Measurements from ENCODE around the gene STK38L. TPM values are rescaled to one million over a fixed set of nuclear protein-coding genes. Genes with fewer than 3 reads are reported as not detected.

STK38L gene
- total RNA-seq, 1 experiment from 2014 or later: 25.2 TPM

DNA sequence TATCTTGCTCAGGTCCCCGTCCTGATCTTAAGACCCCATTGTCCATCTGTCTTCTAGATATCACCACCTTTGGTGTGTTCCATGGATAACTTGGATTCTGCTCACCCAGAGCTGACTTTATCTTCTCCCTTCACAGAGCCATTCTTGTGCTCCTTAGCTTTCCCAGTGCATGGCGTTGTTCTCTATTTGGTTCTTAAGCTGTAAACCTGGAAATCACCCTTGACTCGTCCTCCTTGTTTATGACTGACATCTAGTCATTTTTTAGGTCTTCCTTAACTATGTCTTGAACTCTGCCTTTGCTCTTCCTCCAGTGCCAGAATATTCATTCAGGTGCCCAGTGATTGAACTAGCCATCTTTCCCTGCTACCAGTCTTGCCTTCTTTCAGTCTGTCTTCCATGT lies 11.7 kb downstream of the STK38L start:
- DNase-seq (ENCODE audit: low read depth, low spot score): no peak
- ATAC-seq: no peak
- no TSS peak for BruUV-seq (replicated peaks)
- TF ChIP-seq, protein P1, sequence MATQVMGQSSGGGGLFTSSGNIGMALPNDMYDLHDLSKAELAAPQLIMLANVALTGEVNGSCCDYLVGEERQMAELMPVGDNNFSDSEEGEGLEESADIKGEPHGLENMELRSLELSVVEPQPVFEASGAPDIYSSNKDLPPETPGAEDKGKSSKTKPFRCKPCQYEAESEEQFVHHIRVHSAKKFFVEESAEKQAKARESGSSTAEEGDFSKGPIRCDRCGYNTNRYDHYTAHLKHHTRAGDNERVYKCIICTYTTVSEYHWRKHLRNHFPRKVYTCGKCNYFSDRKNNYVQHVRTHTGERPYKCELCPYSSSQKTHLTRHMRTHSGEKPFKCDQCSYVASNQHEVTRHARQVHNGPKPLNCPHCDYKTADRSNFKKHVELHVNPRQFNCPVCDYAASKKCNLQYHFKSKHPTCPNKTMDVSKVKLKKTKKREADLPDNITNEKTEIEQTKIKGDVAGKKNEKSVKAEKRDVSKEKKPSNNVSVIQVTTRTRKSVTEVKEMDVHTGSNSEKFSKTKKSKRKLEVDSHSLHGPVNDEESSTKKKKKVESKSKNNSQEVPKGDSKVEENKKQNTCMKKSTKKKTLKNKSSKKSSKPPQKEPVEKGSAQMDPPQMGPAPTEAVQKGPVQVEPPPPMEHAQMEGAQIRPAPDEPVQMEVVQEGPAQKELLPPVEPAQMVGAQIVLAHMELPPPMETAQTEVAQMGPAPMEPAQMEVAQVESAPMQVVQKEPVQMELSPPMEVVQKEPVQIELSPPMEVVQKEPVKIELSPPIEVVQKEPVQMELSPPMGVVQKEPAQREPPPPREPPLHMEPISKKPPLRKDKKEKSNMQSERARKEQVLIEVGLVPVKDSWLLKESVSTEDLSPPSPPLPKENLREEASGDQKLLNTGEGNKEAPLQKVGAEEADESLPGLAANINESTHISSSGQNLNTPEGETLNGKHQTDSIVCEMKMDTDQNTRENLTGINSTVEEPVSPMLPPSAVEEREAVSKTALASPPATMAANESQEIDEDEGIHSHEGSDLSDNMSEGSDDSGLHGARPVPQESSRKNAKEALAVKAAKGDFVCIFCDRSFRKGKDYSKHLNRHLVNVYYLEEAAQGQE (IDR thresholded peaks at IDR 0.05; ENCODE audit: insufficient read depth in 1 of 2, low read depth in 2 of 2, low read length in 1 of 2): no peak
- TF ChIP-seq TCF7L2 (IDR thresholded peaks at IDR 0.05; ENCODE audit: low read depth, low read length) (no peak), SIN3A (IDR thresholded peaks at IDR 0.05; ENCODE audit: borderline replicate concordance, insufficient read depth, low read depth, low read length) (no peak), POLR2AphosphoS5 (IDR thresholded peaks at IDR 0.05; ENCODE audit: low read depth, low read length) (no peak)
- TF ChIP-seq, protein P2, sequence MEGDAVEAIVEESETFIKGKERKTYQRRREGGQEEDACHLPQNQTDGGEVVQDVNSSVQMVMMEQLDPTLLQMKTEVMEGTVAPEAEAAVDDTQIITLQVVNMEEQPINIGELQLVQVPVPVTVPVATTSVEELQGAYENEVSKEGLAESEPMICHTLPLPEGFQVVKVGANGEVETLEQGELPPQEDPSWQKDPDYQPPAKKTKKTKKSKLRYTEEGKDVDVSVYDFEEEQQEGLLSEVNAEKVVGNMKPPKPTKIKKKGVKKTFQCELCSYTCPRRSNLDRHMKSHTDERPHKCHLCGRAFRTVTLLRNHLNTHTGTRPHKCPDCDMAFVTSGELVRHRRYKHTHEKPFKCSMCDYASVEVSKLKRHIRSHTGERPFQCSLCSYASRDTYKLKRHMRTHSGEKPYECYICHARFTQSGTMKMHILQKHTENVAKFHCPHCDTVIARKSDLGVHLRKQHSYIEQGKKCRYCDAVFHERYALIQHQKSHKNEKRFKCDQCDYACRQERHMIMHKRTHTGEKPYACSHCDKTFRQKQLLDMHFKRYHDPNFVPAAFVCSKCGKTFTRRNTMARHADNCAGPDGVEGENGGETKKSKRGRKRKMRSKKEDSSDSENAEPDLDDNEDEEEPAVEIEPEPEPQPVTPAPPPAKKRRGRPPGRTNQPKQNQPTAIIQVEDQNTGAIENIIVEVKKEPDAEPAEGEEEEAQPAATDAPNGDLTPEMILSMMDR (IDR thresholded peaks at IDR 0.05): no peak
- Histone ChIP-seq H3K27me3 (ENCODE audit: control insufficient read depth, insufficient read depth, low read length) (no peaks in the 10 kb centered on the region), H3K36me3 (ENCODE audit: control insufficient read depth, insufficient read depth, low read length) (no peaks in the 10 kb centered on the region), H3K27ac (ENCODE audit: low read length) (no peak overlapping the region), H3K4me1 (ENCODE audit: control insufficient read depth, insufficient read depth, low read length) (no peaks in the 10 kb centered on the region), H3K9me3 (ENCODE audit: control insufficient read depth, insufficient read depth, low read depth, low read length) (no peaks in the 10 kb centered on the region), H3K4me3 (ENCODE audit: low read depth in 2 of 2, low read length in 2 of 2) (no peak overlapping the region)
- POLR2A ChIA-PET: no interaction called here
- intact Hi-C loops (cut with micrococcal nuclease; ENCODE audit: unreplicated experiment): no loop called here
- in situ Hi-C loops (cut with HindIII; ENCODE audit: low pct_unique_long_range_greater_than_20kb, low sequenced_read_pairs): no loop called here
- CTCF ChIA-PET: no interaction called here

DNA sequence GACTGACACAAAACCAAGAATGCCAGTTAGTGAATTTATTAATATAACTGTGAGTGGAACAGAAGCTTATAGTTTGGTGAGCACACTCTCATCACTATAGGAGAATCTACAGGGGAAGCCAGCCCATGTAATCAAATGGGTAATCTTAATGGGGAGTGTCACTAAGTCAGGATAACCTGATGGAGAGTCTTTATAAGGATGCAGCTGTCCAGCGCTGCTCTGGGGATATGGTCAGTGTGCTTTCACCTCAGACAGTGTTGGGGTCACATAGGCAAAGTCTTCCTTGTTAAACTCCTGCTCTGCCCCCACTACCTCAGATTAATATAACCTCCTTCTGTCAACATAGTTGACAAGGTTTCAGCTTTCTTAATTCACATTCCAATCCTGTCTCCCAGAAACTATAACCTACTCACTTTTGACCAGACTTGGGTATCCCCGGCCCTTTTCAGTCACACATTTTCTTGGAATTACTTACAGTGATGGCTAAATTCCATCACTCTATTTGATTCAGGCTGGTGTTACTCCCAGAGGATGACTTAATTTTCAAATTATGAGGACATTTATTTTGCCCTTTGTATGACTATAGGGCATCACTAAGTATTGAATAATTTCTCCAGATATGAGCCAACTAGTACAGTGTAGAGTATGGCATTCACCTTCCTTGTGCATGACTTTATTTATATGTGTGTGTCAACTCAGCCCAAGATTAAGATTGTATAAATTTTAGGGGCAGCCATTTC lies 13.2 kb downstream of the STK38L start:
- ChIA-PET CTCF (no interaction called here), POLR2A (interaction anchor here (0.6 kb wide), 1 partner anchor 204 kb away, joined by 3 read pairs; no protein-coding TSS in a partner anchor)
- Histone ChIP-seq H3K36me3 (ENCODE audit: control insufficient read depth, insufficient read depth, low read length) (no peaks in the 10 kb centered on the region), H3K27me3 (ENCODE audit: control insufficient read depth, insufficient read depth, low read length) (no peaks in the 10 kb centered on the region), H3K4me1 (ENCODE audit: control insufficient read depth, insufficient read depth, low read length) (no peaks in the 10 kb centered on the region), H3K27ac (ENCODE audit: low read length) (no peak overlapping the region), H3K4me3 (ENCODE audit: low read depth in 2 of 2, low read length in 2 of 2) (no peak overlapping the region), H3K9me3 (ENCODE audit: control insufficient read depth, insufficient read depth, low read depth, low read length) (no peaks in the 10 kb centered on the region)
- no TSS peak for BruUV-seq (replicated peaks)
- no peak for ATAC-seq
- intact Hi-C loops (cut with micrococcal nuclease; ENCODE audit: unreplicated experiment): no loop called here
- DNase-seq (ENCODE audit: low read depth, low spot score): no peak
- in situ Hi-C loops (cut with HindIII; ENCODE audit: low pct_unique_long_range_greater_than_20kb, low sequenced_read_pairs): no loop called here
- no peak for TF ChIP-seq TCF7L2 (IDR thresholded peaks at IDR 0.05; ENCODE audit: low read depth, low read length)
- TF ChIP-seq, protein P1 (IDR thresholded peaks at IDR 0.05; ENCODE audit: insufficient read depth in 1 of 2, low read depth in 2 of 2, low read length in 1 of 2): no peak
- TF ChIP-seq, protein P2 (IDR thresholded peaks at IDR 0.05): no peak
- TF ChIP-seq POLR2AphosphoS5 (IDR thresholded peaks at IDR 0.05; ENCODE audit: low read depth, low read length): no peak
- no peak for TF ChIP-seq SIN3A (IDR thresholded peaks at IDR 0.05; ENCODE audit: borderline replicate concordance, insufficient read depth, low read depth, low read length)
